Activated naive CD8-positive, alpha-beta T cell treated with anti-CD3 and anti-CD28 coated beads for 36 hours (primary cell): ENCODE results near the gene SETDB1. TPM values are rescaled to one million over a fixed set of nuclear protein-coding genes. Genes with fewer than 3 reads are reported as not detected.

Experiments used
- DNase-seq: peaks from one replicate; pipeline ENCODE4 v3.0.0; 2021
- H3K27ac Mint-ChIP-seq: one replicate; pipeline ENCODE4 v1.8.0; 2022; ENCODE audit warnings: mild to moderate bottlenecking, moderate library complexity, mixed read lengths
- H3K27me3 Mint-ChIP-seq: one replicate; pipeline ENCODE4 v1.8.0; 2022; ENCODE audit warnings: mild to moderate bottlenecking, mixed read lengths
- H3K36me3 Mint-ChIP-seq: one replicate; pipeline ENCODE4 v1.8.0; 2021; ENCODE audit warnings: mild to moderate bottlenecking, mixed read lengths
- H3K4me1 Mint-ChIP-seq: one replicate; pipeline ENCODE4 v1.8.0; 2021; ENCODE audit warnings: mixed read lengths
- H3K4me3 Mint-ChIP-seq: one replicate; pipeline ENCODE4 v1.8.0; 2022; ENCODE audit warnings: mild to moderate bottlenecking, moderate library complexity, mixed read lengths
- H3K9me3 Mint-ChIP-seq: one replicate; pipeline ENCODE4 v1.8.0; 2022; ENCODE audit warnings: mixed read lengths
- total RNA-seq, 2 experiments: library from RNA; stranded (reverse); gene quantifications; one replicate each; pipeline ENCODE4 v1.2.3, GENCODE V29; 2021

SETDB1 gene
- total RNA-seq, 2 experiments from 2014 or later = 40.4 to 51.1 TPM

GRCh38 chr1:150963321-150964163, 37.4 kb downstream of the SETDB1 start:
- Mint-ChIP-seq H3K4me3 (no peak overlapping the region), H3K4me1 (peaks cover 5% of the 10 kb centered on the region), H3K27ac (no peak overlapping the region), H3K36me3 (peaks cover 48% of the 10 kb centered on the region), H3K27me3 (no peaks in the 10 kb centered on the region), H3K9me3 (no peaks in the 10 kb centered on the region)
- DNase-seq = no peak

DNA sequence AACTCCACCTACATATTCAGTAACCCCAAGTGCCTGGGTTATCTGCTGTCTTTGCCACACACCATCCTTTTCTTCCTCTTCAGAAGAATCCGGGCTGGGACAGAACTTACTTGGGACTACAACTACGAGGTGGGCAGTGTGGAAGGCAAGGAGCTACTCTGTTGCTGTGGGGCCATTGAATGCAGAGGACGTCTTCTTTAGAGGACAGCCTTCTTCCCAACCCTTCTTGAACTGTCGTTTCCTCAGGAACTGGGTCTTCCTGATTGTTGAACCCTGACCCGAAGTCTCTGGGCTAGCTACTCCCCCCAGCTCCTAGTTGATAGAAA, 38.0 kb downstream of the SETDB1 start:
- Mint-ChIP-seq H3K27ac (peak overlapping the region; percentile 7), H3K4me1 (peaks cover 8% of the 10 kb centered on the region), H3K4me3 (no peak overlapping the region), H3K27me3 (no peaks in the 10 kb centered on the region), H3K36me3 (peaks cover 51% of the 10 kb centered on the region), H3K9me3 (no peaks in the 10 kb centered on the region)
- no peak for DNase-seq

DNA sequence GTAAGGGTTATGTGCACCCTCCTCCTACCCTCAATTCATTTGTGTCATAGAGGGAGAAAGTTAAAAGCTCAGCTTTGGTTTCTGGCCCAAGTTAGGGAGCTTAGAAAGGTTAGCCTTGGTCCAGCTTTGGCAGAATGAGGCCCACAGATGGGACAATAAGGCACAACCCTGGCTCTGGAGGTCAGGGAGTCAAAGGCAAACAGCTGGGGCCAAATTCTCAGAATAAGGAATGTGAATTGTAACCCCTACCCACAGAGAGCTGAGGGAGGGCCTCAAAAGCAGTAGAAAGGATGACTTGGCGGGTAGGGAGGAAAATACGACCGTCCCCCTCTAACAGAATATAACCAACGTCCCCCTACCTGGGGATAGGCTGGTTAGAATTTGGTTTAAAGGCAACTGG, 39.4 kb downstream of the SETDB1 start:
- Mint-ChIP-seq H3K4me3 (no peak overlapping the region), H3K27me3 (no peaks in the 10 kb centered on the region), H3K27ac (no peak overlapping the region), H3K36me3 (peaks cover 41% of the 10 kb centered on the region), H3K4me1 (peaks cover 13% of the 10 kb centered on the region), H3K9me3 (no peaks in the 10 kb centered on the region)
- DNase-seq = no peak

GRCh38 chr1:150966011-150966410, 39.8 kb downstream of the SETDB1 start:
- Mint-ChIP-seq H3K9me3 (no peaks in the 10 kb centered on the region), H3K27me3 (no peaks in the 10 kb centered on the region), H3K4me3 (no peak overlapping the region), H3K4me1 (peaks cover 17% of the 10 kb centered on the region), H3K27ac (no peak overlapping the region), H3K36me3 (peaks cover 42% of the 10 kb centered on the region)
- no peak for DNase-seq

DNA sequence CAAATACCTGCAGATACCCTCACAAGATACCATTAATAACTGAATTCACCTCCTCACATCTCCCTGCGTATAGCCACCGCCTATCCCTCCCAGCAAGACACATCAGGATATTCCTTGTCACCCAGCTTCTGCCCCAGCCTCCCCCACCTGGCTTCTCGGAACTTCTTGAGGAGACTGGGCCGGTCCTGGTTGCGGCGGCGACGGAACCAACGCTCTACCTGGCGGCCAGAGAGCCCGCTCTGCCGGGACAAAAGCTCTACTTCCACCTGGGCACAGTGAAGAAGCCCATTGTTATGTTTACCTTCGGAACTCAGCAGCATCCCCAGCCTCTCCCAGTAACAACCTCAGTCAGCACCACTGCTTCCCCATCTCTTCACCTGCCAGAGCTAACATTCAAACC, 41.8 kb downstream of the SETDB1 start:
- no peaks in the 10 kb centered on the region for H3K9me3 Mint-ChIP-seq
- no peaks in the 10 kb centered on the region for H3K27me3 Mint-ChIP-seq
- peak overlapping the region; percentile 6 for H3K27ac Mint-ChIP-seq
- H3K4me1 Mint-ChIP-seq = peaks cover 32% of the 10 kb centered on the region
- H3K36me3 Mint-ChIP-seq = peaks cover 51% of the 10 kb centered on the region
- DNase-seq = no peak
- no peak overlapping the region for H3K4me3 Mint-ChIP-seq

GRCh38 chr1:150968491-150968890, 42.3 kb downstream of the SETDB1 start:
- Mint-ChIP-seq H3K27ac (peak overlapping the region; percentile 1), H3K9me3 (no peaks in the 10 kb centered on the region), H3K36me3 (peaks cover 51% of the 10 kb centered on the region)

DNA sequence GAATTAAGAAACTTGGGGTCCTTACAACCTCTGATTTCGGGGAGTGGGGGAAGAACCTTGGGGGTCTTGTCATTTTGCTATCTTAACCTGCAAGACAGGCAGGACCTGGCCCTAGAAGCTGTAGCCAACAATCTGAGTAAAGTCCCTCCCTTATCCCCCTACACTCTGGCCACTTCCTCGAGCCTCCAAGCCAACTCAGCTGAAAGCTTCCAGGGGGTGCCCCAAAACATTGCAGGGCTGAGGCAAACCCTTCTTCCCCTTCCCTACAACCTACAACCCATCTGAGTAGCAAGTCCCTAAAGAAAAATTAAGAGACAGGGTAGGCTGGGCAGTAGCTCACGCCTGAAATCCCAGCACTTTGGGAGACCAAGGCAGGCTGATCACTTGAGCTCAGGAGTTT, 43.5 kb downstream of the SETDB1 start:
- Mint-ChIP-seq H3K4me1 (peaks cover 37% of the 10 kb centered on the region), H3K36me3 (peaks cover 43% of the 10 kb centered on the region)

More at GRCh38 chr1:150968491-150968890, 42.3 kb downstream of the SETDB1 start:
- no peak for DNase-seq
- no peak overlapping the region for H3K4me3 Mint-ChIP-seq
- H3K4me1 Mint-ChIP-seq = peaks cover 37% of the 10 kb centered on the region
- no peaks in the 10 kb centered on the region for H3K27me3 Mint-ChIP-seq

DNA sequence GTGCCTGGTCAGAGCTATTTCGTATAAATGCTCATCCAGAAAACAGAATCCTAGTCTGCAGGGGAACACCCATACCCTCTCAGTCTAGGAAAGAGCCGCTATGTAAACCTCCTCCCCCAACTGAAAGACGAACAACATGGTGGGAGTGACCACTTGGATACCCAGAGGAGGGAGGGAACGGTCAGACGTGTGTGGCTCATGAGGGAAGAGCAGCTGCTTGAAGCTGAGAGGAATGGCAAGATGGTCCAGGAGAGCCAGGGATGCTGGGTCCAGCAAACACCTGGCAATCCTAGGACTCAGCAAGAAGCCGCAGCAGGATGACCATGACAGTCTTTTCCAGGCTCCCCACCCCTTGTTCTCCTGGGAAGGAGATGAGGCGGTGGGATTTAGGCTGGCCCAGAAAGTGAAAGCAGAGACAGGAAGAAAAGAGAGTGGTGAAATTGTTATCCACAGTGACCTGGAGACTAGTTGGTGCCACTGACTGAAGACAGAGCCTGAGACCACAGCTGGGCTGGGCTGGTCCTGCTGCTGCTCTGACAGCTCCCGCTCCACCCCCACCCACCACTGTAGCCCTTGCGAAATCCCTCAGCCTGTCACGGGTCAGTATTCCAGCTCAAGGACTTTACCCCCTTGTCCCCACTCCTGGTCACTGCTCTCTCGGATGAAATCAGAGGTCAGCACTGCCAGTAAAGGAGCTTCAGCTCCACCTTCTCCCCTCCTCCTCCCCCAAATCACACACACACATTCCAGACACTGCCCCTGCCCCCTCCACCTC, 44.8 kb downstream of the SETDB1 start:
- peaks cover 43% of the 10 kb centered on the region for H3K4me1 Mint-ChIP-seq
- no peak for DNase-seq
- H3K36me3 Mint-ChIP-seq = peaks cover 40% of the 10 kb centered on the region
- H3K27ac Mint-ChIP-seq = peak overlapping the region; percentile 89
- H3K4me3 Mint-ChIP-seq = peak overlapping the region; percentile 20
- H3K9me3 Mint-ChIP-seq = no peaks in the 10 kb centered on the region
- no peaks in the 10 kb centered on the region for H3K27me3 Mint-ChIP-seq

More for the DNA sequence above, 43.5 kb downstream of the SETDB1 start:
- DNase-seq = no peak
- no peaks in the 10 kb centered on the region for H3K27me3 Mint-ChIP-seq
- peak overlapping the region; percentile 27 for H3K27ac Mint-ChIP-seq
- no peaks in the 10 kb centered on the region for H3K9me3 Mint-ChIP-seq
- no peak overlapping the region for H3K4me3 Mint-ChIP-seq

GRCh38 chr1:150971583-150972416, 45.6 kb downstream of the SETDB1 start:
- H3K27me3 Mint-ChIP-seq = no peaks in the 10 kb centered on the region
- H3K4me3 Mint-ChIP-seq = peak overlapping the region; percentile 92
- H3K9me3 Mint-ChIP-seq = no peaks in the 10 kb centered on the region
- H3K27ac Mint-ChIP-seq = peak overlapping the region; percentile 89
- H3K36me3 Mint-ChIP-seq = peaks cover 35% of the 10 kb centered on the region
- peak; percentile 34 for DNase-seq
- peaks cover 49% of the 10 kb centered on the region for H3K4me1 Mint-ChIP-seq

GRCh38 chr1:150972417-150972940, 46.3 kb downstream of the SETDB1 start:
- peak overlapping the region; percentile 92 for H3K4me3 Mint-ChIP-seq
- peaks cover 56% of the 10 kb centered on the region for H3K4me1 Mint-ChIP-seq
- DNase-seq = no peak
- H3K9me3 Mint-ChIP-seq = no peaks in the 10 kb centered on the region
- peaks cover 34% of the 10 kb centered on the region for H3K36me3 Mint-ChIP-seq
- no peaks in the 10 kb centered on the region for H3K27me3 Mint-ChIP-seq
- H3K27ac Mint-ChIP-seq = peak overlapping the region; percentile 89

- DNase-seq = peak; percentile 37
- Mint-ChIP-seq H3K36me3 (peaks cover 27% of the 10 kb centered on the region), H3K27me3 (no peaks in the 10 kb centered on the region), H3K27ac (peak overlapping the region; percentile 89), H3K4me1 (peaks cover 58% of the 10 kb centered on the region), H3K9me3 (no peaks in the 10 kb centered on the region), H3K4me3 (peak overlapping the region; percentile 92)
Observed at GRCh38 chr1:150973258-150973835, 47.2 kb downstream of the SETDB1 start.

- peaks cover 59% of the 10 kb centered on the region for H3K4me1 Mint-ChIP-seq
- peak; percentile 54 for DNase-seq
- no peaks in the 10 kb centered on the region for H3K27me3 Mint-ChIP-seq
- peaks cover 23% of the 10 kb centered on the region for H3K36me3 Mint-ChIP-seq
- H3K27ac Mint-ChIP-seq = peak overlapping the region; percentile 89
- peak overlapping the region; percentile 92 for H3K4me3 Mint-ChIP-seq
- H3K9me3 Mint-ChIP-seq = no peaks in the 10 kb centered on the region
Observed at GRCh38 chr1:150973836-150974579, 47.8 kb downstream of the SETDB1 start.

- H3K27me3 Mint-ChIP-seq = no peaks in the 10 kb centered on the region
- H3K27ac Mint-ChIP-seq = peak within 1 kb of the TSS; percentile 89
- peaks cover 62% of the 10 kb centered on the region for H3K4me1 Mint-ChIP-seq
- H3K36me3 Mint-ChIP-seq = peaks cover 23% of the 10 kb centered on the region
- peak within 1 kb of the TSS; percentile 92 for H3K4me3 Mint-ChIP-seq
- DNase-seq = peak; percentile 80
- no peaks in the 10 kb centered on the region for H3K9me3 Mint-ChIP-seq
Observed at GRCh38 chr1:150974580-150975478, 48.7 kb downstream of the SETDB1 start, which contains the start of gene CERS2. CERS2 (minus strand) TSS chr1:150974835; CDS start chr1:150969090, 5,745 bp downstream.
